SH-SY5Y (cell line): ENCODE results near the gene CRELD2.

Experiments used
- GATA2 ChIP-seq: IDR thresholded peaks from 2 replicates; pipeline ENCODE4 v1.6.1; 2011; ENCODE audit warnings: mild to moderate bottlenecking, low read depth, low read length
- GATA3 ChIP-seq: IDR thresholded peaks from 2 replicates; pipeline ENCODE4 v1.6.1; 2011; ENCODE audit warnings: low read depth, mild to moderate bottlenecking, low read length, moderate library complexity

CRELD2 gene

GRCh38 chr22:49883294-49883640 is 35.2 kb upstream of the CRELD2 start:
- TF ChIP-seq GATA2 (no peak), GATA3 (no peak)

GRCh38 chr22:49884075-49884474 is 34.4 kb upstream of the CRELD2 start:
- TF ChIP-seq GATA3 (no peak), GATA2 (no peak)

GRCh38 chr22:49884503-49885260 is 33.8 kb upstream of the CRELD2 start:
- no peak for TF ChIP-seq GATA3

- no peak for TF ChIP-seq GATA2
- TF ChIP-seq GATA3: no peak
Observed at GRCh38 chr22:49885281-49885680, 33.2 kb upstream of the CRELD2 start.

- no peak for TF ChIP-seq GATA2
- TF ChIP-seq GATA3: no peak
Observed at GRCh38 chr22:49885881-49886280, 32.6 kb upstream of the CRELD2 start.

- TF ChIP-seq GATA3 (no peak), GATA2 (no peak)
Observed at GRCh38 chr22:49886346-49887063, 31.9 kb upstream of the CRELD2 start.

- TF ChIP-seq GATA3: no peak
Observed at GRCh38 chr22:49887064-49887451, 31.4 kb upstream of the CRELD2 start.

- TF ChIP-seq GATA3: no peak
- TF ChIP-seq GATA2: no peak
Observed at GRCh38 chr22:49887702-49888101, 30.7 kb upstream of the CRELD2 start.

GRCh38 chr22:49889071-49889470 is 29.4 kb upstream of the CRELD2 start:
- no peak for TF ChIP-seq GATA3
- no peak for TF ChIP-seq GATA2

- TF ChIP-seq GATA3: no peak
- TF ChIP-seq GATA2: no peak
Observed at GRCh38 chr22:49892226-49892899, 26.1 kb upstream of the CRELD2 start.

- TF ChIP-seq GATA3 (no peak), GATA2 (no peak)
Observed at GRCh38 chr22:49893025-49893424, 25.4 kb upstream of the CRELD2 start.

GRCh38 chr22:49894322-49895054 is 23.9 kb upstream of the CRELD2 start:
- TF ChIP-seq GATA2 (no peak), GATA3 (no peak)

GRCh38 chr22:49896201-49896600 is 22.2 kb upstream of the CRELD2 start:
- TF ChIP-seq GATA2 (no peak), GATA3 (no peak)

GRCh38 chr22:49897015-49897684 is 21.3 kb upstream of the CRELD2 start:
- TF ChIP-seq GATA2 (no peak), GATA3 (no peak)
